Measurements from ENCODE around the gene BABAM2. TPM values are rescaled to one million over a fixed set of nuclear protein-coding genes. Genes with fewer than 3 reads are reported as not detected.

The BABAM2 gene
- total RNA-seq, 3 donors from 2014 or later (not counting 1 experiment from before 2014, with no cell fraction given) = 54.6 to 66.1 (median 59.5) TPM

GRCh38 chr2:27946530-27947060 is 56.1 kb downstream of the BABAM2 start:
- Histone ChIP-seq H3K36me3 (ENCODE audit: control insufficient read depth, insufficient read depth, low read length) (no peaks in the 10 kb centered on the region), H3K4me3 (ENCODE audit: low read length) (no peak overlapping the region), H3K27ac (ENCODE audit: low read length) (no peak overlapping the region), H3K4me1 (ENCODE audit: control insufficient read depth, insufficient read depth, low read length) (no peaks in the 10 kb centered on the region), H3K9me3 (ENCODE audit: control insufficient read depth, insufficient read depth, low read length) (no peaks in the 10 kb centered on the region), H3K27me3 (ENCODE audit: control insufficient read depth, insufficient read depth, low read length) (no peaks in the 10 kb centered on the region)
- intact Hi-C loops (cut with micrococcal nuclease) = no loop called here
- no peak for TF ChIP-seq CTCF (IDR thresholded peaks at IDR 0.05)
- 51% methylated on average over 4 of the region's 5 CpGs for WGBS (ENCODE audit: insufficient coverage)
- H3K4me3 Mint-ChIP-seq = peak overlapping the region; percentile 13
- no peaks in the 10 kb centered on the region for H3K27me3 Mint-ChIP-seq (ENCODE audit: low read depth in 2 of 2)
- DNase-seq = no peak
- H3K27ac Mint-ChIP-seq = peak overlapping the region in 1 of 2 donors; percentile 16
- H3K4me1 Mint-ChIP-seq = peaks cover 18 to 25% of the 10 kb centered on the region in 2 donors
- no peak for ATAC-seq
- H3K36me3 Mint-ChIP-seq = no peaks in the 10 kb centered on the region
- H3K9me3 Mint-ChIP-seq = no peaks in the 10 kb centered on the region

GRCh38 chr2:27952070-27952469 is 61.5 kb downstream of the BABAM2 start:
- Histone ChIP-seq H3K36me3 (ENCODE audit: control insufficient read depth, insufficient read depth, low read length) (no peaks in the 10 kb centered on the region), H3K4me3 (ENCODE audit: low read length) (no peak overlapping the region), H3K4me1 (ENCODE audit: control insufficient read depth, insufficient read depth, low read length) (peaks cover 15% of the 10 kb centered on the region), H3K9me3 (ENCODE audit: control insufficient read depth, insufficient read depth, low read length) (no peaks in the 10 kb centered on the region), H3K27ac (ENCODE audit: low read length) (no peak overlapping the region), H3K27me3 (ENCODE audit: control insufficient read depth, insufficient read depth, low read length) (no peaks in the 10 kb centered on the region)
- intact Hi-C loops (cut with micrococcal nuclease) = no loop called here
- Mint-ChIP-seq H3K4me1 (peaks cover 44 to 63% of the 10 kb centered on the region in 2 donors), H3K27ac (no peak overlapping the region), H3K27me3 (ENCODE audit: low read depth in 2 of 2) (no peaks in the 10 kb centered on the region), H3K36me3 (no peaks in the 10 kb centered on the region), H3K9me3 (no peaks in the 10 kb centered on the region), H3K4me3 (no peak overlapping the region)
- WGBS (ENCODE audit: insufficient coverage) = no CpG with 5 or more reads among the region's 1 CpG
- TF ChIP-seq CTCF (IDR thresholded peaks at IDR 0.05) = no peak
- DNase-seq = no peak
- ATAC-seq = no peak

DNA sequence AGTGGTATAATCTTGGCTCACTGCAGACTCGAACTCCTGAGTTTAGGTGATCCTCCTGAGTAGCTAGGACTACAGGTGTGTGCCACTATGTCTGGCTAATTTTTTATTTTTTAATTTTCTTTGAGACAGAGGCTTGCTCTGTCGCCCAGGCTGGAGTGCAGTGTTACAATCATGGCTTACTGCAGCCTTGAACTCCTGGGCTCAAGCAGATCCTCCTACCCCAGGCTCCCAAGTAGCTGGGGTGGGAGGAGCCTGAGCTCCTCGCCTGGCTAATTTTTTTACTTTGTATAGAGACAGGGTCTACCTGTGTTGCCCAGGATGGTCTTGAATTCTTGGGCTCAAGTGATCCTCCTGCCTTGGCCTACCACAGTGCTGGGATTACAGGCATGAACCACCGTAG is 62.5 kb downstream of the BABAM2 start:
- H3K36me3 Mint-ChIP-seq = no peaks in the 10 kb centered on the region
- peak overlapping the region in 1 of 2 donors; percentile 53 for H3K27ac Mint-ChIP-seq
- intact Hi-C loops (cut with micrococcal nuclease) = no loop called here
- peaks cover 15% of the 10 kb centered on the region for H3K4me1 ChIP-seq (ENCODE audit: control insufficient read depth, insufficient read depth, low read length)
- H3K9me3 Mint-ChIP-seq = no peaks in the 10 kb centered on the region
- no peaks in the 10 kb centered on the region for H3K9me3 ChIP-seq (ENCODE audit: control insufficient read depth, insufficient read depth, low read length)
- no peak for TF ChIP-seq CTCF (IDR thresholded peaks at IDR 0.05)
- H3K27me3 ChIP-seq (ENCODE audit: control insufficient read depth, insufficient read depth, low read length) = no peaks in the 10 kb centered on the region
- H3K4me3 ChIP-seq (ENCODE audit: low read length) = no peak overlapping the region
- ATAC-seq (no peak), DNase-seq (no peak)
- H3K4me3 Mint-ChIP-seq = no peak overlapping the region
- WGBS (ENCODE audit: insufficient coverage) = 91% methylated on average over 3 of the region's 4 CpGs
- no peak overlapping the region for H3K27ac ChIP-seq (ENCODE audit: low read length)
- H3K4me1 Mint-ChIP-seq = peaks cover 49 to 65% of the 10 kb centered on the region in 2 donors
- no peaks in the 10 kb centered on the region for H3K36me3 ChIP-seq (ENCODE audit: control insufficient read depth, insufficient read depth, low read length)
- no peaks in the 10 kb centered on the region for H3K27me3 Mint-ChIP-seq (ENCODE audit: low read depth in 2 of 2)

DNA sequence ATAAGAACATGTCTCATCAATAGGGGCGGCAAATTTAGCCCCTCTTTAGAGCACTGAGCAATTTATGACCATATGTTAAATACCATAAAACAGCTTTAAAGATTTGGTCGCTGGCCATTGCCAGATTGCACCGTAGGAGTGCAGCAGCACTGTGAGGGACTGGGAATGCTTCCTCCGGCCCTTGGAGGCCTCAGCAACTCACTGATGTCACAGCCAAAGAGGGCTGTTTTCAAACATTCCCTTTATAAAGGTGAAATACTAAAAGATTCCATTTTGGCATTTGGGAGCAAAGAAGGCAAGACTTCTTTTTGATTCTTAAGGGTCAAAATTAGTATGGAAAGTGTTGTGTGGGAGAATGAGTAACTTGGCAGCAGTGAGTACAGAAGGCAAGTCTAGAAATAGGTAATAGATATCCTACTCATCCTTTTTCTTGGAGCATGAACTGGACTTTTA is 63.7 kb downstream of the BABAM2 start:
- Histone ChIP-seq H3K36me3 (ENCODE audit: control insufficient read depth, insufficient read depth, low read length) (no peaks in the 10 kb centered on the region), H3K4me3 (ENCODE audit: low read length) (no peak overlapping the region), H3K27me3 (ENCODE audit: control insufficient read depth, insufficient read depth, low read length) (no peaks in the 10 kb centered on the region), H3K27ac (ENCODE audit: low read length) (peak overlapping the region; percentile 59), H3K9me3 (ENCODE audit: control insufficient read depth, insufficient read depth, low read length) (no peaks in the 10 kb centered on the region), H3K4me1 (ENCODE audit: control insufficient read depth, insufficient read depth, low read length) (peaks cover 15% of the 10 kb centered on the region)
- Mint-ChIP-seq H3K9me3 (no peaks in the 10 kb centered on the region), H3K27me3 (ENCODE audit: low read depth in 2 of 2) (no peaks in the 10 kb centered on the region), H3K27ac (peak overlapping the region; percentile 44 to 76), H3K36me3 (no peaks in the 10 kb centered on the region), H3K4me3 (no peak overlapping the region), H3K4me1 (peaks cover 48 to 73% of the 10 kb centered on the region in 2 donors)
- intact Hi-C loops (cut with micrococcal nuclease) = no loop called here
- no peak for TF ChIP-seq CTCF (IDR thresholded peaks at IDR 0.05)
- ATAC-seq = no peak
- WGBS (ENCODE audit: insufficient coverage) = 92% methylated on average over 4 of the region's 4 CpGs
- DNase-seq = no peak
